HepG2 (cell line): ENCODE results near the gene ENDOD1. TPM values are rescaled to one million over a fixed set of nuclear protein-coding genes. Genes with fewer than 3 reads are reported as not detected.

Source experiments
- BCLAF1 ChIP-seq: fragments of 450-650 bp; IDR thresholded peaks from 2 replicates; pipeline ENCODE4 v1.6.1; 2017; ENCODE audit warnings: mild to moderate bottlenecking
- HES4 ChIP-seq: sonication (generic); formaldehyde crosslinking; IDR thresholded peaks from 2 replicates; pipeline ENCODE4 v1.9.0; 2021; ENCODE audit warnings: mild to moderate bottlenecking, missing genetic modification reagents, borderline replicate concordance
- HNF4A ChIP-seq: sonication (generic); formaldehyde crosslinking; IDR thresholded peaks from 2 replicates; pipeline ENCODE4 v1.4.0; 2020; ENCODE audit warnings: missing genetic modification reagents
- KAT8 ChIP-seq: IDR thresholded peaks from 2 replicates; pipeline ENCODE4 v1.6.1; 2016; ENCODE audit warnings: missing genetic modification reagents, missing compliant biosample characterization
- NCOA1 ChIP-seq: sonication (generic); formaldehyde crosslinking; IDR thresholded peaks from 2 replicates; pipeline ENCODE4 v1.9.0; 2021; ENCODE audit warnings: missing genetic modification reagents
- NFE2L2 ChIP-seq: fragments of 150-350 bp; IDR thresholded peaks from 2 replicates; pipeline ENCODE4 v1.6.1; 2014; ENCODE audit warnings: low read length
- PHF5A ChIP-seq: IDR thresholded peaks from one replicate; pipeline ENCODE4 v1.6.1; 2018; ENCODE audit warnings: low read depth, missing genetic modification reagents; ENCODE audit not compliant: unreplicated experiment
- RBFOX2 ChIP-seq: fragments of 200-400 bp; formaldehyde crosslinking; IDR thresholded peaks from 2 replicates; pipeline ENCODE4 v1.6.1; 2017; ENCODE audit warnings: low read depth, mild to moderate bottlenecking, low read length
- RXRB ChIP-seq: IDR thresholded peaks from 2 replicates; pipeline ENCODE4 v1.6.1; 2016; ENCODE audit warnings: borderline replicate concordance, missing genetic modification reagents, missing compliant biosample characterization
- SATB2 ChIP-seq: sonication (generic); formaldehyde crosslinking; IDR thresholded peaks from 2 replicates; pipeline ENCODE4 v1.5.0; 2020; ENCODE audit warnings: missing genetic modification reagents
- SNAI1 ChIP-seq: sonication (generic); formaldehyde crosslinking; IDR thresholded peaks from 2 replicates; pipeline ENCODE4 v1.5.0; 2020; ENCODE audit warnings: mild to moderate bottlenecking, missing genetic modification reagents, borderline replicate concordance
- SRSF1 ChIP-seq: fragments of 200-400 bp; formaldehyde crosslinking; optimal IDR thresholded peaks from 2 replicates; pipeline ENCODE3; 2017; ENCODE audit warnings: mild to moderate bottlenecking, low read depth, low read length, moderate library complexity
- THYN1 ChIP-seq: sonication (generic); formaldehyde crosslinking; IDR thresholded peaks from 2 replicates; pipeline ENCODE4 v1.8.1; 2023; ENCODE audit warnings: low read depth, mild to moderate bottlenecking, moderate library complexity, missing genetic modification reagents, borderline replicate concordance
- ZMYM2 ChIP-seq: sonication (generic); formaldehyde crosslinking; IDR thresholded peaks from 2 replicates; pipeline ENCODE4 v1.8.0; 2022; ENCODE audit warnings: mild to moderate bottlenecking, missing genetic modification reagents
- ZNF101 ChIP-seq: sonication (generic); formaldehyde crosslinking; IDR thresholded peaks from 2 replicates; pipeline ENCODE4 v1.4.0; 2020; ENCODE audit warnings: mild to moderate bottlenecking, low read depth, missing genetic modification reagents, borderline replicate concordance
- ZNF30 ChIP-seq: sonication (generic); formaldehyde crosslinking; IDR thresholded peaks from 2 replicates; pipeline ENCODE4 v1.5.0; 2020; ENCODE audit warnings: mild to moderate bottlenecking, missing genetic modification reagents
- ZNF33A ChIP-seq: sonication (generic); formaldehyde crosslinking; IDR thresholded peaks from 2 replicates; pipeline ENCODE4 v1.5.1; 2020; ENCODE audit warnings: missing genetic modification reagents, mild to moderate bottlenecking, moderate library complexity, borderline replicate concordance
- ZNF431 ChIP-seq: sonication (generic); formaldehyde crosslinking; IDR thresholded peaks from 2 replicates; pipeline ENCODE4 v1.9.0; 2022; ENCODE audit warnings: missing genetic modification reagents, low read depth, mild to moderate bottlenecking, borderline replicate concordance
- ZNF629 ChIP-seq: sonication (generic); formaldehyde crosslinking; conservative IDR thresholded peaks from 2 replicates; pipeline ENCODE4 v1.5.0; 2020; ENCODE audit warnings: missing genetic modification reagents
- ZNF768 ChIP-seq: sonication (generic); formaldehyde crosslinking; IDR thresholded peaks from 2 replicates; pipeline ENCODE4 v1.4.0; 2020; ENCODE audit warnings: missing genetic modification reagents
- ZNF788 ChIP-seq: sonication (generic); formaldehyde crosslinking; IDR thresholded peaks from 2 replicates; pipeline ENCODE4 v1.5.0; 2020; ENCODE audit warnings: mild to moderate bottlenecking, missing genetic modification reagents, borderline replicate concordance
- polyA plus RNA-seq, 8 experiments: library from polyadenylated mRNA; depleted of rRNA in 3 of 8; stranded (reverse) in 7 of 8; unstranded in 1 of 8; fragments of >200 nt; fragmentation: Illumina TruSeq in 4 of 8; extraction: Trizol in 4 of 8; gene quantifications; 2 replicates each; pipeline versions ENCODE4 v1.2.1 to v1.2.3, GENCODE V29; 2011 to 2016; ENCODE audit warnings: low read depth in 4 of 8, missing spikeins in 1 of 8, mixed read lengths in 1 of 8; ENCODE audit not compliant: insufficient read depth in 1 of 8
- total RNA-seq, 5 experiments: library from RNA; depleted of rRNA; stranded (reverse); fragments of >200 nt; fragmentation: Illumina TruSeq; extraction: Trizol; gene quantifications; 2 replicates each; pipeline ENCODE4 v1.2.3, GENCODE V29; 2016; ENCODE audit warnings: low read depth in 1 of 5
- TF ChIP-seq, protein P1 (sequence below), 2 experiments: sonication (generic) in 1 of 2; formaldehyde crosslinking in 1 of 2; IDR thresholded peaks; 2 replicates each; pipeline versions ENCODE4 v1.5.1 to v1.6.1; 2011 to 2020; ENCODE audit warnings: borderline replicate concordance in 1 of 2, low read depth in 1 of 2, low read length in 1 of 2, mild to moderate bottlenecking in 1 of 2, missing genetic modification reagents in 1 of 2, moderate library complexity in 1 of 2
- TF ChIP-seq, protein P2 (sequence below): sonication (generic); IDR thresholded peaks from 2 replicates; pipeline ENCODE4 v1.6.1; 2016; ENCODE audit warnings: low read depth, borderline replicate concordance

ENDOD1 gene
- total and polyA plus RNA-seq, 2 of the 13 experiments (the other 11 are each of a cell fraction or from before 2014, with no cell fraction given), result 2.0 to 6.8 TPM

DNA sequence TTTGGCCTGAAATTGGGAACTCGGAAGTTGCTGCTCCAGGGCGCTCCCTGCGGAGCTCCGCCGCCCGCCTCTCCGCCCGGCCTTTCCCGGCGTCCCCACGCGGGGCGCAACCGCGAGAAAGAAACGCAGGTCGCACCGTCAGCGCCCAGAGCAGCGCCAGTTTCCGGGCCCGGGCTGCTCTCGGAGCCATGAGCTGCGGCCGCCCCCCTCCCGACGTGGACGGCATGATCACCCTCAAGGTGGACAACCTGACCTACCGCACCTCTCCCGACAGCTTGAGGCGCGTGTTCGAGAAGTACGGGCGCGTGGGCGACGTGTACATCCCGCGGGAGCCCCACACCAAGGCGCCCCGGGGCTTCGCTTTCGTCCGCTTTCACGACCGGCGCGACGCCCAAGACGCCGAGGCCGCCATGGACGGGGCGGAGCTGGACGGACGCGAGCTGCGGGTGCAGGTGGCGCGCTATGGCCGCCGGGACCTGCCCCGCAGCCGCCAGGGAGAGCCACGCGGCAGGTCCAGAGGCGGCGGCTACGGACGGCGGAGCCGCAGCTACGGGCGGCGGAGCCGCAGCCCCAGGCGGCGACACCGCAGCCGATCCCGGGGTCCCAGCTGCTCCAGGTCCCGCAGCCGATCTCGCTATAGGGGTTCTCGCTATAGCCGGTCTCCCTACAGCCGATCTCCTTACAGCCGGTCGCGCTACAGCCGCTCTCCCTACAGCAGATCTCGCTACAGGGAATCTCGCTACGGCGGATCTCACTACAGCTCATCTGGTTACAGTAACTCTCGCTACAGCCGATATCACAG is 22.4 kb upstream of the ENDOD1 start (continued):
- TF ChIP-seq, protein P1, sequence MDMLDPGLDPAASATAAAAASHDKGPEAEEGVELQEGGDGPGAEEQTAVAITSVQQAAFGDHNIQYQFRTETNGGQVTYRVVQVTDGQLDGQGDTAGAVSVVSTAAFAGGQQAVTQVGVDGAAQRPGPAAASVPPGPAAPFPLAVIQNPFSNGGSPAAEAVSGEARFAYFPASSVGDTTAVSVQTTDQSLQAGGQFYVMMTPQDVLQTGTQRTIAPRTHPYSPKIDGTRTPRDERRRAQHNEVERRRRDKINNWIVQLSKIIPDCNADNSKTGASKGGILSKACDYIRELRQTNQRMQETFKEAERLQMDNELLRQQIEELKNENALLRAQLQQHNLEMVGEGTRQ (IDR thresholded peaks at IDR 0.05; ENCODE audit: low read depth, low read length), result no peak
- TF ChIP-seq, protein P1 (CRISPR knock-in tag; IDR thresholded peaks at IDR 0.05; ENCODE audit: borderline replicate concordance), result no peak
- TF ChIP-seq HNF4A (CRISPR knock-in tag) (no peak; the same call in 1 of the 2 replicates), NFE2L2 (no peak), ZNF629 (CRISPR knock-in tag) (no peak), ZNF431 (peak; percentile 54; the same call in 1 of the 2 replicates), HES4 (peak; percentile 2; the same call in 1 of the 2 replicates), ZNF101 (no peak; the same call in 1 of the 2 replicates), RBFOX2 (peak; percentile 98), ZMYM2 (CRISPR knock-in tag) (0 out of 2 replicates have a peak, but pooled peaks have one; percentile 17), RXRB (no peak), KAT8 (CRISPR knock-in tag) (peak; percentile 64), SNAI1 (CRISPR knock-in tag) (no peak), BCLAF1 (no peak), ZNF788 (CRISPR knock-in tag) (peak; percentile 62; the same call in 1 of the 2 replicates), NCOA1 (CRISPR knock-in tag) (no peak), SRSF1 (peak; percentile 73), PHF5A (CRISPR knock-in tag) (no peak), ZNF30 (CRISPR knock-in tag) (no peak), SATB2 (CRISPR knock-in tag) (no peak), ZNF33A (CRISPR knock-in tag) (no peak), ZNF768 (CRISPR knock-in tag) (no peak; the same call in 1 of the 2 replicates), THYN1 (CRISPR knock-in tag) (no peak)
- TF ChIP-seq, protein P2, sequence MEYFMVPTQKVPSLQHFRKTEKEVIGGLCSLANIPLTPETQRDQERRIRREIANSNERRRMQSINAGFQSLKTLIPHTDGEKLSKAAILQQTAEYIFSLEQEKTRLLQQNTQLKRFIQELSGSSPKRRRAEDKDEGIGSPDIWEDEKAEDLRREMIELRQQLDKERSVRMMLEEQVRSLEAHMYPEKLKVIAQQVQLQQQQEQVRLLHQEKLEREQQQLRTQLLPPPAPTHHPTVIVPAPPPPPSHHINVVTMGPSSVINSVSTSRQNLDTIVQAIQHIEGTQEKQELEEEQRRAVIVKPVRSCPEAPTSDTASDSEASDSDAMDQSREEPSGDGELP, result no peak; the same call in 1 of the 2 replicates
